HepG2 (cell line): ENCODE results near the gene FSHR. TPM values are rescaled to one million over a fixed set of nuclear protein-coding genes. Genes with fewer than 3 reads are reported as not detected.

Source experiments
- ATAC-seq: fragments of 200-7000 bp; cut with Tn5 transposase; 3 replicates; pipeline ENCODE4 v1.9.1; 2020; ENCODE audit warnings: mild to moderate bottlenecking, moderate library complexity
- BruUV-seq: library from RNA; stranded (reverse); fragments of 400-500 nt; replicated peaks from 2 replicates; lab custom pipeline; 2021; lab: Mats Ljungman, UMichigan
- CTCF ChIA-PET: fragments of 300-600 bp; formaldehyde crosslinking; extraction: SDS; loops from one replicate; lab custom pipeline; 2021; ENCODE audit warnings: low total read pairs, inconsistent platforms, low intra/inter-chr PET ratio; lab: Yijun Ruan, JAX
- POLR2A ChIA-PET: fragments of 350-600 bp; sonication (Branson Sonifier 250); formaldehyde crosslinking; loops from one replicate; lab custom pipeline; 2020; ENCODE audit warnings: antibody characterized with exemption, inconsistent platforms; lab: Yijun Ruan, JAX
- DNase-seq: peaks from one replicate; pipeline ENCODE4 v3.0.0-alpha.2; 2015; ENCODE audit warnings: low spot score
- FAIRE-seq: peaks from 3 replicates; lab custom pipeline; 2011; peaks lifted over from hg19 to GRCh38; lab: Jason Lieb, UNC
- H2AFZ ChIP-seq: one replicate; pipeline ENCODE4 v1.6.1; 2011; ENCODE audit warnings: low read length, inconsistent platforms
- H3K27ac ChIP-seq: fragments of 300-600 bp; 3 replicates; pipeline ENCODE4 v1.8.0; 2011; ENCODE audit warnings: mixed run types, mild to moderate bottlenecking, mixed read lengths, low read length, inconsistent platforms; ENCODE audit not compliant: insufficient read depth; ENCODE audit errors: extremely low read length
- H3K27me3 ChIP-seq, 2 experiments: fragments of 200-600 bp in 1 of 2; 2 replicates in 1 of 2; 3 replicates in 1 of 2; pipeline versions ENCODE4 v1.6.0 to v1.8.0; 2011; ENCODE audit warnings: low read length in 2 of 2, mild to moderate bottlenecking in 2 of 2, moderate library complexity in 2 of 2, inconsistent platforms in 1 of 2; ENCODE audit not compliant: insufficient read depth in 2 of 2, control insufficient read depth in 1 of 2
- H3K36me3 ChIP-seq, 2 experiments: fragments of 200-600 bp in 1 of 2; replicated peaks in 1 of 2; 2 replicates in 1 of 2; 3 replicates in 1 of 2; pipeline versions ENCODE4 v1.5.1 to v1.8.0; 2011; ENCODE audit warnings: low read length in 2 of 2, inconsistent platforms in 1 of 2; ENCODE audit not compliant: insufficient read depth in 2 of 2, control insufficient read depth in 1 of 2
- H3K4me1 ChIP-seq: 2 replicates; pipeline ENCODE4 v1.5.1; 2012; ENCODE audit warnings: low read length, inconsistent platforms; ENCODE audit not compliant: insufficient read depth
- H3K4me2 ChIP-seq: 2 replicates; pipeline ENCODE4 v1.6.0; 2011; ENCODE audit warnings: low read depth, low read length, inconsistent platforms
- H3K4me3 ChIP-seq, 3 experiments: fragments of 200-600 bp in 1 of 3; sonication (generic), shearing (Covaris generic) in 1 of 3; replicated peaks in 1 of 3; 2 replicates each; pipeline ENCODE4 v1.5.1; 2011 to 2016; ENCODE audit warnings: low read length in 3 of 3, inconsistent platforms in 2 of 3, low read depth in 2 of 3, mild to moderate bottlenecking in 2 of 3, control low read depth in 1 of 3, mixed read lengths in 1 of 3; ENCODE audit not compliant: insufficient read depth in 1 of 3
- H3K79me2 ChIP-seq: one replicate; pipeline ENCODE4 v1.6.1; 2011; ENCODE audit warnings: low read length, inconsistent platforms; ENCODE audit not compliant: insufficient read depth
- H3K9ac ChIP-seq: 2 replicates; pipeline ENCODE4 v1.6.0; 2011; ENCODE audit warnings: mild to moderate bottlenecking, low read depth, low read length, inconsistent platforms; ENCODE audit not compliant: insufficient read depth
- H3K9me3 ChIP-seq: 2 replicates; pipeline ENCODE4 v1.5.1; 2012; ENCODE audit warnings: mild to moderate bottlenecking, low read length
- H4K20me1 ChIP-seq: 2 replicates; pipeline ENCODE4 v1.6.0; 2011; ENCODE audit warnings: inconsistent platforms, mild to moderate bottlenecking, low read length, moderate library complexity; ENCODE audit not compliant: insufficient read depth
- ATAD3A ChIP-seq: sonication (generic); formaldehyde crosslinking; IDR thresholded peaks from 2 replicates; pipeline ENCODE4 v1.4.0; 2020; ENCODE audit warnings: missing genetic modification reagents
- CENPT ChIP-seq: sonication (generic); formaldehyde crosslinking; IDR thresholded peaks from 2 replicates; pipeline ENCODE4 v1.8.0; 2022; ENCODE audit warnings: low read depth, mild to moderate bottlenecking, moderate library complexity, missing genetic modification reagents
- ERF ChIP-seq: IDR thresholded peaks from 2 replicates; pipeline ENCODE4 v1.6.1; 2018; ENCODE audit warnings: missing biosample characterization, missing genetic modification reagents
- FOXP1 ChIP-seq, 2 experiments: fragments of 450-650 bp in 1 of 2; IDR thresholded peaks; 2 replicates each; pipeline ENCODE4 v1.6.1; 2017 to 2018; ENCODE audit warnings: antibody characterized with exemption in 1 of 2
- KAT8 ChIP-seq: IDR thresholded peaks from 2 replicates; pipeline ENCODE4 v1.6.1; 2016; ENCODE audit warnings: missing genetic modification reagents, missing compliant biosample characterization
- MLLT10 ChIP-seq: sonication (generic); formaldehyde crosslinking; IDR thresholded peaks from 2 replicates; pipeline ENCODE4 v1.4.0; 2020; ENCODE audit warnings: missing genetic modification reagents
- REXO4 ChIP-seq: sonication (generic); formaldehyde crosslinking; IDR thresholded peaks from 2 replicates; pipeline ENCODE4 v1.8.0; 2022; ENCODE audit warnings: missing genetic modification reagents, mild to moderate bottlenecking, borderline replicate concordance
- THAP11 ChIP-seq: IDR thresholded peaks from 2 replicates; pipeline ENCODE4 v1.6.1; 2016; ENCODE audit warnings: missing biosample characterization, missing genetic modification reagents
- ZNF10 ChIP-seq: sonication (generic); formaldehyde crosslinking; IDR thresholded peaks from 2 replicates; pipeline ENCODE4 v1.4.0; 2020; ENCODE audit warnings: mild to moderate bottlenecking, low read depth, missing genetic modification reagents, borderline replicate concordance
- ZNF367 ChIP-seq: sonication (generic); formaldehyde crosslinking; IDR thresholded peaks from 2 replicates; pipeline ENCODE4 v1.4.0; 2020; ENCODE audit warnings: missing genetic modification reagents, borderline replicate concordance
- ZNF558 ChIP-seq: sonication (generic); formaldehyde crosslinking; IDR thresholded peaks from 2 replicates; pipeline ENCODE4 v1.9.0; 2022; ENCODE audit warnings: mild to moderate bottlenecking, missing genetic modification reagents, borderline replicate concordance
- ZNF563 ChIP-seq: sonication (generic); formaldehyde crosslinking; IDR thresholded peaks from 2 replicates; pipeline ENCODE4 v1.8.0; 2022; ENCODE audit warnings: mild to moderate bottlenecking, moderate library complexity, missing genetic modification reagents
- ZNF567 ChIP-seq: sonication (generic); formaldehyde crosslinking; IDR thresholded peaks from 2 replicates; pipeline ENCODE4 v1.8.1; 2023; ENCODE audit warnings: mild to moderate bottlenecking, missing genetic modification reagents, borderline replicate concordance
- ZNF569 ChIP-seq: sonication (generic); formaldehyde crosslinking; IDR thresholded peaks from 2 replicates; pipeline ENCODE4 v1.5.0; 2020; ENCODE audit warnings: mild to moderate bottlenecking, missing genetic modification reagents, moderate library complexity, borderline replicate concordance
- ZNF598 ChIP-seq: sonication (generic); formaldehyde crosslinking; IDR thresholded peaks from 2 replicates; pipeline ENCODE4 v1.5.1; 2020; ENCODE audit warnings: mild to moderate bottlenecking, missing genetic modification reagents, borderline replicate concordance
- ZNF777 ChIP-seq: sonication (generic); formaldehyde crosslinking; IDR thresholded peaks from 2 replicates; pipeline ENCODE4 v1.4.0; 2020; ENCODE audit warnings: missing genetic modification reagents
- WGBS: methylation state at CpG from one replicate; pipeline ENCODE4 v1.1.6; 2017; ENCODE audit warnings: low lambda C conversion rate; 5-methylcytosine and 5-hydroxymethylcytosine counted together
- in situ Hi-C: cut with HindIII; loops from 2 replicates; pipeline ENCODE4 v1.10.0; 2017; ENCODE audit warnings: low pct_unique_long_range_greater_than_20kb; ENCODE audit not compliant: extremely low pct_ligation_motif_present
- intact Hi-C: fragments of 100-400 bp; cut with micrococcal nuclease; formaldehyde crosslinking; loops from one replicate; pipeline ENCODE4 v1.10.0; 2022; ENCODE audit not compliant: unreplicated experiment
- polyA plus RNA-seq, 8 experiments: library from polyadenylated mRNA; depleted of rRNA in 3 of 8; stranded (reverse) in 7 of 8; unstranded in 1 of 8; fragments of >200 nt; fragmentation: Illumina TruSeq in 4 of 8; extraction: Trizol in 4 of 8; gene quantifications; 2 replicates each; pipeline versions ENCODE4 v1.2.1 to v1.2.3, GENCODE V29; 2011 to 2016; ENCODE audit warnings: low read depth in 4 of 8, missing spikeins in 1 of 8, mixed read lengths in 1 of 8; ENCODE audit not compliant: insufficient read depth in 1 of 8
- total RNA-seq, 5 experiments: library from RNA; depleted of rRNA; stranded (reverse); fragments of >200 nt; fragmentation: Illumina TruSeq; extraction: Trizol; gene quantifications; 2 replicates each; pipeline ENCODE4 v1.2.3, GENCODE V29; 2016; ENCODE audit warnings: low read depth in 1 of 5
- TF ChIP-seq, protein P1 (sequence below): sonication (generic); formaldehyde crosslinking; IDR thresholded peaks from 2 replicates; pipeline ENCODE4 v1.4.0; 2020; ENCODE audit warnings: missing genetic modification reagents, borderline replicate concordance
- TF ChIP-seq, protein P2 (sequence below): sonication (generic); formaldehyde crosslinking; IDR thresholded peaks from 2 replicates; pipeline ENCODE4 v1.5.0; 2020; ENCODE audit warnings: mild to moderate bottlenecking, missing genetic modification reagents, borderline replicate concordance

Gene FSHR
- total and polyA plus RNA-seq, 2 of the 13 experiments (the other 11 are each of a cell fraction or from before 2014, with no cell fraction given) = not detected

DNA sequence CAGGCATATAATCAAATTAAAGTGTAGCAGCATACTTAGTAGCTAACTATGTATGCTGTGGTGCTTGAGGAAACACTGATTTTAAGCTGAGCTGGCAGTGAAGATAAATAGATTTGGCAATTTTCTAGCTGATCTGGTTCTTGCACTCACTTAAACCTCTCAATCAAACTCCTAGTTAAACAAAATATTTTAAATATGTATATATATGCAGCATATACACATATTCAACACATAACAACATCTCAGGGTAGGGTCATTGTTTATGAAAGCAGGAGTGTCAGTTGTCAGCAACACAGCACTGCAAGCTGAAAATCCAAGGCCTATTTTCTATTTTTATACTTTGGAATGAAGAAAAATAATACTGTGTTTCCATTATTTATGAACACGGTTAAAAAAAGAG lies 10.4 kb upstream of the FSHR start (continued):
- TF ChIP-seq, protein P1, sequence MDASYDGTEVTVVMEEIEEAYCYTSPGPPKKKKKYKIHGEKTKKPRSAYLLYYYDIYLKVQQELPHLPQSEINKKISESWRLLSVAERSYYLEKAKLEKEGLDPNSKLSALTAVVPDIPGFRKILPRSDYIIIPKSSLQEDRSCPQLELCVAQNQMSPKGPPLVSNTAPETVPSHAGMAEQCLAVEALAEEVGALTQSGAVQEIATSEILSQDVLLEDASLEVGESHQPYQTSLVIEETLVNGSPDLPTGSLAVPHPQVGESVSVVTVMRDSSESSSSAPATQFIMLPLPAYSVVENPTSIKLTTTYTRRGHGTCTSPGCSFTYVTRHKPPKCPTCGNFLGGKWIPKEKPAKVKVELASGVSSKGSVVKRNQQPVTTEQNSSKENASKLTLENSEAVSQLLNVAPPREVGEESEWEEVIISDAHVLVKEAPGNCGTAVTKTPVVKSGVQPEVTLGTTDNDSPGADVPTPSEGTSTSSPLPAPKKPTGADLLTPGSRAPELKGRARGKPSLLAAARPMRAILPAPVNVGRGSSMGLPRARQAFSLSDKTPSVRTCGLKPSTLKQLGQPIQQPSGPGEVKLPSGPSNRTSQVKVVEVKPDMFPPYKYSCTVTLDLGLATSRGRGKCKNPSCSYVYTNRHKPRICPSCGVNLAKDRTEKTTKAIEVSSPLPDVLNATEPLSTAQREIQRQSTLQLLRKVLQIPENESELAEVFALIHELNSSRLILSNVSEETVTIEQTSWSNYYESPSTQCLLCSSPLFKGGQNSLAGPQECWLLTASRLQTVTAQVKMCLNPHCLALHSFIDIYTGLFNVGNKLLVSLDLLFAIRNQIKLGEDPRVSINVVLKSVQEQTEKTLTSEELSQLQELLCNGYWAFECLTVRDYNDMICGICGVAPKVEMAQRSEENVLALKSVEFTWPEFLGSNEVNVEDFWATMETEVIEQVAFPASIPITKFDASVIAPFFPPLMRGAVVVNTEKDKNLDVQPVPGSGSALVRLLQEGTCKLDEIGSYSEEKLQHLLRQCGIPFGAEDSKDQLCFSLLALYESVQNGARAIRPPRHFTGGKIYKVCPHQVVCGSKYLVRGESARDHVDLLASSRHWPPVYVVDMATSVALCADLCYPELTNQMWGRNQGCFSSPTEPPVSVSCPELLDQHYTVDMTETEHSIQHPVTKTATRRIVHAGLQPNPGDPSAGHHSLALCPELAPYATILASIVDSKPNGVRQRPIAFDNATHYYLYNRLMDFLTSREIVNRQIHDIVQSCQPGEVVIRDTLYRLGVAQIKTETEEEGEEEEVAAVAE (CRISPR knock-in tag) = no peak
- TF ChIP-seq MLLT10 (CRISPR knock-in tag) (no peak), FOXP1 (IDR thresholded peaks at IDR 0.05) (no peak), FOXP1 (CRISPR knock-in tag; IDR thresholded peaks at IDR 0.05) (no peak), ZNF567 (CRISPR knock-in tag) (no peak), CENPT (no peak), ZNF598 (CRISPR knock-in tag) (no peak)

DNA sequence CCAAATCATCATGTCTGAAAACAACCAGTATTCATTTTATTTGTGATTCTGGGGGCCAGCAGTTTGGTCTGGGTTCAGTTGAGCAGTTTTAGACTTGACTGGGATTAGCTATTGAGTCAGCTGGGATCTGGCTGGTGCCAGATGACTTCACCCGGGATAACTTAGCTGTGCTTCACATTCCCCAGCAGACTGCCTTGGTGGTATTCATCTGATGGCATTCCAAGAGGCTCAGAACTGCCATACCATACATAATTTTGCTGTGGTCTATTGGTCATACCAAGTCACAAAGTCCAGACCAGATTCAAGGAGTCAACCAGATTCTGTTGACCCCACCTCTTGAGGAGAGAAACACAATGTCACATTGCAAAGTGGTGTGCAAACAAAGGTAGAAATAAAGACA lies 7.8 kb upstream of the FSHR start:
- Histone ChIP-seq H3K4me2 (no peak overlapping the region), H4K20me1 (no peaks in the 10 kb centered on the region)
- CTCF ChIA-PET = no interaction called here
- FAIRE-seq = no peak
- TF ChIP-seq ZNF558 (no peak), KAT8 (CRISPR knock-in tag) (no peak), ERF (no peak), ZNF777 (CRISPR knock-in tag) (no peak), REXO4 (CRISPR knock-in tag) (no peak), THAP11 (CRISPR knock-in tag) (no peak), ZNF563 (CRISPR knock-in tag) (no peak), ZNF10 (no peak), ATAD3A (CRISPR knock-in tag) (no peak), ZNF367 (no peak), ZNF569 (CRISPR knock-in tag) (no peak)
- TF ChIP-seq, protein P2, sequence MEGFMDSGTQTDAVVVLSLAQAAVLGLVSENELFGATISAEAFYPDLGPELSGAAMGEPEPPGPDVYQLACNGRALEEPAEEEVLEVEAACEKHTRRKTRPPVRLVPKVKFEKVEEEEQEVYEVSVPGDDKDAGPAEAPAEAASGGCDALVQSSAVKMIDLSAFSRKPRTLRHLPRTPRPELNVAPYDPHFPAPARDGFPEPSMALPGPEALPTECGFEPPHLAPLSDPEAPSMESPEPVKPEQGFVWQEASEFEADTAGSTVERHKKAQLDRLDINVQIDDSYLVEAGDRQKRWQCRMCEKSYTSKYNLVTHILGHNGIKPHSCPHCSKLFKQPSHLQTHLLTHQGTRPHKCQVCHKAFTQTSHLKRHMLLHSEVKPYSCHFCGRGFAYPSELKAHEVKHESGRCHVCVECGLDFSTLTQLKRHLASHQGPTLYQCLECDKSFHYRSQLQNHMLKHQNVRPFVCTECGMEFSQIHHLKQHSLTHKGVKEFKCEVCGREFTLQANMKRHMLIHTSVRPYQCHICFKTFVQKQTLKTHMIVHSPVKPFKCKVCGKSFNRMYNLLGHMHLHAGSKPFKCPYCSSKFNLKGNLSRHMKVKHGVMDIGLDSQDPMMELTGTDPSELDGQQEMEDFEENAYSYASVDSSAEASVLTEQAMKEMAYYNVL = no peak
- TF ChIP-seq, all 625 proteins: peak for 0
- no peak overlapping the region for H2AFZ ChIP-seq
- 13% methylated on average over 1 of the region's 1 CpG for WGBS
- POLR2A ChIA-PET = no interaction called here
- intact Hi-C loops (no loop called here), in situ Hi-C loops (no loop called here)
- no peaks in the 10 kb centered on the region for H3K4me1 ChIP-seq
- no peaks in the 10 kb centered on the region for H3K79me2 ChIP-seq
- no peak overlapping the region for H3K27ac ChIP-seq
- H3K36me3 ChIP-seq = no peaks in the 10 kb centered on the region
- no peaks in the 10 kb centered on the region for H3K9me3 ChIP-seq
- no peak for ATAC-seq
- DNase-seq = no peak
- no TSS peak for BruUV-seq
- H3K27me3 ChIP-seq = no peaks in the 10 kb centered on the region
- no peak overlapping the region for H3K4me3 ChIP-seq
- H3K9ac ChIP-seq = no peak overlapping the region
